Uterus (tissue), 4 donors: Measurements from ENCODE around the gene NAT10. TPM values are rescaled to one million over a fixed set of nuclear protein-coding genes. Genes with fewer than 3 reads are reported as not detected.

ENCODE experiments used
- DNase-seq, 2 donors: peaks; one replicate each; pipeline ENCODE4 v3.0.0-alpha.2; 2019 to 2020
- H3K27ac ChIP-seq, 2 donors: fragments of 200-600 bp; sonication (generic); 1 replicate in 1 of 2; 2 replicates in 1 of 2; pipeline ENCODE4 v1.5.1; 2016 to 2018
- H3K27me3 ChIP-seq, 2 donors: fragments of 200-600 bp; sonication (generic); one replicate each; pipeline ENCODE4 v1.5.1; 2018 to 2019; ENCODE audit warnings: control low read depth in 1 of 2
- H3K36me3 ChIP-seq, 2 donors: fragments of 200-600 bp; sonication (generic); one replicate each; pipeline ENCODE4 v1.5.1; 2019; ENCODE audit warnings: control low read depth in 1 of 2
- H3K4me1 ChIP-seq, 2 donors: fragments of 200-600 bp; sonication (generic); one replicate each; pipeline ENCODE4 v1.5.1; 2018 to 2019; ENCODE audit warnings: control low read depth in 1 of 2
- H3K4me3 ChIP-seq, 2 donors: fragments of 200-600 bp; sonication (generic); 1 replicate in 1 of 2; 2 replicates in 1 of 2; pipeline ENCODE4 v1.5.1; 2018 to 2019; ENCODE audit warnings: mild to moderate bottlenecking in 1 of 2
- H3K9me3 ChIP-seq, 2 donors: fragments of 200-600 bp; sonication (generic); one replicate each; pipeline ENCODE4 v1.5.1; 2019; ENCODE audit warnings: control low read depth in 1 of 2
- CTCF ChIP-seq, 4 experiments: fragments of 200-600 bp in 2 of 4; fragments of 450-650 bp in 2 of 4; sonication (generic) in 2 of 4; IDR thresholded peaks; one replicate each; pipeline ENCODE4 v1.5.1; 2016 to 2019; ENCODE audit warnings: antibody characterized with exemption in 4 of 4, mild to moderate bottlenecking in 2 of 4, moderate library complexity in 1 of 4
- POLR2A ChIP-seq, 2 donors: fragments of 450-650 bp; IDR thresholded peaks; one replicate each; pipeline ENCODE4 v1.6.1; 2016; ENCODE audit warnings: antibody characterized with exemption in 2 of 2, mild to moderate bottlenecking in 1 of 2, moderate library complexity in 1 of 2
- intact Hi-C: fragments of 100-400 bp; cut with DNase I; formaldehyde crosslinking; loops from one replicate; pipeline ENCODE4 v1.15.1; 2023; ENCODE audit warnings: low total_unique reads
- total RNA-seq, 4 donors: library from RNA; depleted of rRNA in 3 of 4; stranded (reverse); fragments of >200 nt in 3 of 4; gene quantifications; one replicate each; pipeline versions ENCODE4 v1.1.0 to v1.2.4, GENCODE V29; 2014 to 2023
- donor health status: DM: yes; HTN: yes; CAD: no.

Gene NAT10
- total RNA-seq, 4 donors from 2014 or later, result 18.5 to 54.0 (median 22.9) TPM

GRCh38 chr11:34166806-34167740 is 61.6 kb downstream of the NAT10 start:
- no peaks in the 10 kb centered on the region for H3K27me3 ChIP-seq
- intact Hi-C loops, result no loop called here
- no peak overlapping the region for H3K4me3 ChIP-seq
- no peak for DNase-seq
- peak overlapping the region; percentile 75 to 86 for H3K27ac ChIP-seq
- H3K4me1 ChIP-seq, result peaks cover 4 to 10% of the 10 kb centered on the region in 2 donors
- TF ChIP-seq CTCF (IDR thresholded peaks at IDR 0.05) (no peak), POLR2A (IDR thresholded peaks at IDR 0.05) (no peak)
- H3K36me3 ChIP-seq, result no peaks in the 10 kb centered on the region
- H3K9me3 ChIP-seq, result no peaks in the 10 kb centered on the region

GRCh38 chr11:34167961-34168360 is 62.5 kb downstream of the NAT10 start:
- Histone ChIP-seq H3K27ac (peak overlapping the region; percentile 75 to 86), H3K36me3 (no peaks in the 10 kb centered on the region), H3K4me1 (peaks cover 4 to 10% of the 10 kb centered on the region in 2 donors), H3K4me3 (no peak overlapping the region), H3K9me3 (no peaks in the 10 kb centered on the region), H3K27me3 (no peaks in the 10 kb centered on the region)
- no peak for TF ChIP-seq POLR2A (IDR thresholded peaks at IDR 0.05)
- intact Hi-C loops, result no loop called here
- no peak for DNase-seq

- peak overlapping the region; percentile 75 to 86 for H3K27ac ChIP-seq
- peak; percentile 56 to 84 for DNase-seq
- no peaks in the 10 kb centered on the region for H3K36me3 ChIP-seq
- no peaks in the 10 kb centered on the region for H3K9me3 ChIP-seq
- no peaks in the 10 kb centered on the region for H3K27me3 ChIP-seq
- no peak overlapping the region for H3K4me3 ChIP-seq
- intact Hi-C loops, result no loop called here
- H3K4me1 ChIP-seq, result peaks cover 4 to 10% of the 10 kb centered on the region in 2 donors
- no peak for TF ChIP-seq POLR2A (IDR thresholded peaks at IDR 0.05)
- no peak for TF ChIP-seq CTCF (IDR thresholded peaks at IDR 0.05)
Observed at GRCh38 chr11:34168642-34169420, 63.4 kb downstream of the NAT10 start.

GRCh38 chr11:34169686-34170085 is 64.3 kb downstream of the NAT10 start:
- DNase-seq, result no peak
- Histone ChIP-seq H3K27ac (peak overlapping the region; percentile 75 to 86), H3K27me3 (no peaks in the 10 kb centered on the region), H3K4me3 (no peak overlapping the region), H3K9me3 (no peaks in the 10 kb centered on the region), H3K4me1 (peaks cover 4 to 10% of the 10 kb centered on the region in 2 donors), H3K36me3 (no peaks in the 10 kb centered on the region)
- intact Hi-C loops, result loop anchor here (5.0 kb wide), 1 partner anchor 188 kb away; the partner anchor contains the start of gene ABTB2
- TF ChIP-seq CTCF (IDR thresholded peaks at IDR 0.05), result no peak
- no peak for TF ChIP-seq POLR2A (IDR thresholded peaks at IDR 0.05)

GRCh38 chr11:34173050-34173449 is 67.6 kb downstream of the NAT10 start:
- H3K27ac ChIP-seq, result no peak overlapping the region
- TF ChIP-seq CTCF (IDR thresholded peaks at IDR 0.05) (no peak), POLR2A (IDR thresholded peaks at IDR 0.05) (no peak)
- no peaks in the 10 kb centered on the region for H3K27me3 ChIP-seq
- H3K4me3 ChIP-seq, result no peak overlapping the region
- peaks cover 0 to 6% of the 10 kb centered on the region in 2 donors for H3K4me1 ChIP-seq
- H3K36me3 ChIP-seq, result no peaks in the 10 kb centered on the region
- H3K9me3 ChIP-seq, result no peaks in the 10 kb centered on the region
- no peak for DNase-seq
- intact Hi-C loops, result loop anchor here (5.0 kb wide), 1 partner anchor 184 kb away; the partner anchor contains the start of gene ABTB2
